ENCODE measurements around the gene FIS1. TPM values are rescaled to one million over a fixed set of nuclear protein-coding genes. Genes with fewer than 3 reads are reported as not detected.

The FIS1 gene
- total and polyA plus RNA-seq, 2 experiments from 2014 or later = 283 to 333 TPM

GRCh38 chr7:101220295-101220694 is 24.6 kb downstream of the FIS1 start:
- Histone ChIP-seq H3K27me3 (no peaks in the 10 kb centered on the region), H3K9me3 (ENCODE audit: low read depth) (no peaks in the 10 kb centered on the region), H3K36me3 (peaks cover 11% of the 10 kb centered on the region), H3K4me3 (no peak overlapping the region), H3K27ac (no peak overlapping the region), H3K4me1 (ENCODE audit: low read depth) (peaks cover 6% of the 10 kb centered on the region)
- no peak for DNase-seq (ENCODE audit: low read depth in 1 of 2, low spot score in 1 of 2)
- no peak for TF ChIP-seq CTCF (IDR thresholded peaks at IDR 0.05; ENCODE audit: low read depth, low read length)

DNA sequence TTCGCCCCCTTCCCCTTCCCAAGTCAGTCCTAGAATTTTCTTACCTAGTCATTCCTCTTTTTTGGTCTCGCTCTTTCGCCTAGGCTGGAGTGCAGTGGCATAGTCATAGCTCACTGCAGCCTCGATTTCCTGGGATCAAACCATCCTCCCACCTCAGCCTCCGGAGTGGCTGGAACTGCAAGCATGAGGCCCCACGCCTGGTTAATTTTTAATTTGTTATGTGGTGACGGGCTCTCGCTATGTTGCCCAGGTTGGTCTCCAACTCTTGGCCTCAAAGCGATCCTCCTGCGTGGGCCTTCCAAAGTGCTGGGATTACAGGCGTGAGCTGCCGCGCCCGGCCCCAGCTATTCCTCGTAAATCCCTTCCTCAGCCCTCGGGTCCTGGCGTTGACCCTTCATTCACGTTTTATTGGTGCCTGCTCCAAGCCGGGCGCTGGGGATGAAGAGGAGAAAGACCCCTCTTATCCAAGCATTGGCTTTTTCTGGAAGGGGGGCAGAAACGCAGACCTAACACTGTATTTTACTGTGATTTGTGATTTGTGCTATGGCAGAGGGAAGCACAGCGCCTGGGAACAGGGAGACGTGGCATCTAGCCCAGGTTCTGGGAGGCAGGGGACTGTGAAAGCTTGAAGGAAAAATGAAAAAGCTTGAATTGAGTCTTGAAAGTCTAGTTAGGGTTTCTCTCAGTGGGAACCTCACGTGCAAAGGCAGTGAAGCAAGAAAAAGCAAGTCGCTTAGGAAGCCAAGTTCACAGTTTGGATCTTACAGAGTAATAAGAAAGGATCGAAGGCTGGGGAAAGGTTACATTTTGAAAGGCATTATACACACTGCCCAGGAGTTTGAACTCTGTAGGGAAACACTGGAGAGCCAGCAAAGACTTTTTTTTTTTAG is 26.4 kb downstream of the FIS1 start:
- TF ChIP-seq CTCF (IDR thresholded peaks at IDR 0.05; ENCODE audit: low read depth, low read length) = no peak
- H3K27ac ChIP-seq = no peak overlapping the region

DNA sequence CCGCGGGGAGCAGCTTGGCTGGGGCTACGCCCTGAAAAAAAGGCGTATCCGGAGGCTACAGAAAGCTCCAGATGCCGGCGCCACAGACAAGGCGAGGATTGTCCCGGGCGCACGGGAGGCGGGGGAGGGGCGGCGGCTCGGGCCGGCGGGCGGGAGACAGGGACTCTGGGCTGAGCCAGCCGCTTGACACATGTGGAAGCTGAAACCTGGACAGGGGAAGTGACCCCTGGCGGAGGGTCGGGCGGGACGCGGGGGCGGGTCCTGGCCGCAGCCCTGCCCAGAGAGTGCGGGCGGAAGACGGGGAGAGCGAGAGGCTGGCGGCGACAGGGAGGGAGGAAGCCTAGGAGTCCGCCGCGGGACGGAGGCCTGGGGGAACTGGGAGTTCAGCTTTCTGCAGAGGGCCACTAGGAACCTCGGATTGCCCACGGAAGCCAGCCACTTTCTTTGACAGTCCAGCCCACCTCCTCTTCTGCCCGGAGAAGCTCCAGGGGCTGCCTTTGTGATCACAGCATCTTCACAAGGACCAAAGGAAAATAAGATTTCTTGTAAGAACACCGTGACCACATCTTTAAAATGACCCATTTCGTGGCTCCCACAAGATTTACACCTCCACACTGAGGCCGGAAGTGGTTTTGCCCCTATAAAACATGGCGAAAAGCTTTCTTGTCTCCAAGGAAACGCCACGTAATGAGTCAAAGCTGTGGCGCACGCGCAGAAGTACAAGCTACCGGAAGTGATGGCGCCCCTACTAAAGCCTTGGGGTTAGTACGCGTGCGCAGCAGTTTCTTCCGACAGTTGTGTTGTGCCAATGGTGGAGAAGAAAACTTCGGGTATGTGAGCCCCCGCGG is 27.3 kb downstream of the FIS1 start, which contains the start of the genes PLOD3 and ZNHIT1:
Gene PLOD3, minus strand, starts transcription at position 194 of the 848 bp plus-strand sequence. CDS start 307 bp downstream, outside the sequence.
Gene ZNHIT1, plus strand, starts transcription at position 778 of the 848 bp plus-strand sequence. Its CDS starts 31 bp downstream, at position 809.
- H3K27me3 ChIP-seq = no peaks in the 10 kb centered on the region

More for the DNA sequence above, 26.4 kb downstream of the FIS1 start:
- no peak for DNase-seq (ENCODE audit: low read depth in 1 of 2, low spot score in 1 of 2)
- peaks cover 6% of the 10 kb centered on the region for H3K4me1 ChIP-seq (ENCODE audit: low read depth)
- peak overlapping the region; percentile 90 for H3K4me3 ChIP-seq
- peaks cover 7% of the 10 kb centered on the region for H3K36me3 ChIP-seq
- no peaks in the 10 kb centered on the region for H3K27me3 ChIP-seq
- no peaks in the 10 kb centered on the region for H3K9me3 ChIP-seq (ENCODE audit: low read depth)

DNA sequence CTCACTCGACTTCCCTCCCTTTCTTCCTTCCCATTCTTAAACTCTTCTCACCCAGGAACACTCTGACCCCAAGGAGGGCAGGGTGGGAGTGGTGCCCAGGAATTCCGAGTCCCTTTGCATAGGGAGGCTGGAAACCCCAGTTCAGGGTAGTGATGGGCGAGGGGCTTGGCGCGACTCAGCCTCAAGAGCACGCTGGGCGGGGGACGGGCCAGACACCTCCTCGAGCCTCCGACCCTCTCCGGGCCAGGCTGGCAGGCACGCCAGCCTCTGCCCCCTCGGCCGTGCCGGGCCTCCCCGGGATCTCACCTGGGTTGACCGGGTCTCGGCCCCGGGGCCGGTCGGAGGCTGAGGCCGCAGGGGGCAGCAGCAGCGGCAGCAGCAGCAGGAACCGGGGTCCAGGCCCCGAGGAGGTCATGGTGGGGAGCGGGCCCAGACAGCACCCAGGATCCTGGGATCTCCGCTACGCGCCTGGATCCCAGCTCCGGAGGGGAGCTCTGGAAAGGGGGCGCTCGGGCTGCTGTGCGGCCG is 28.0 kb downstream of the FIS1 start:
- Histone ChIP-seq H3K27ac (peak overlapping the region; percentile 67), H3K36me3 (peaks cover 2% of the 10 kb centered on the region), H3K4me3 (peak overlapping the region; percentile 90), H3K4me1 (ENCODE audit: low read depth) (peaks cover 6% of the 10 kb centered on the region), H3K9me3 (ENCODE audit: low read depth) (no peaks in the 10 kb centered on the region), H3K27me3 (no peaks in the 10 kb centered on the region)
- peak; percentile 24 for TF ChIP-seq CTCF (IDR thresholded peaks at IDR 0.05; ENCODE audit: low read depth, low read length)
- DNase-seq (ENCODE audit: low read depth in 1 of 2, low spot score in 1 of 2) = peak in 1 of 2 donors; percentile 22

More for the DNA sequence above, 27.3 kb downstream of the FIS1 start, which contains the start of the genes PLOD3 and ZNHIT1:
- peak; percentile 98 to 100 for DNase-seq (ENCODE audit: low read depth in 1 of 2, low spot score in 1 of 2)
- Histone ChIP-seq H3K36me3 (peaks cover 3% of the 10 kb centered on the region), H3K9me3 (ENCODE audit: low read depth) (no peaks in the 10 kb centered on the region), H3K27ac (peak within 1 kb of the TSS; percentile 67), H3K4me1 (ENCODE audit: low read depth) (peaks cover 6% of the 10 kb centered on the region), H3K4me3 (peak within 1 kb of the TSS; percentile 90)
- TF ChIP-seq CTCF (IDR thresholded peaks at IDR 0.05; ENCODE audit: low read depth, low read length) = no peak

Measured in cardiac muscle cell (in vitro differentiated cells and primary cell).